NCI-H446 treated with DMSO at 0.1 percent for 48 hours (cell line): ENCODE measurements around the gene LOC101059915.
"Not testable (repeated sequence)": the region's sequence is repeated elsewhere in the genome, so short reads cannot be mapped to it uniquely, and the experiment has no call there.

Experiments used
- DNase-seq: peaks from one replicate; lab custom pipeline; 2025; lab: John Stamatoyannopoulos, UW

The LOC101059915 gene

DNA sequence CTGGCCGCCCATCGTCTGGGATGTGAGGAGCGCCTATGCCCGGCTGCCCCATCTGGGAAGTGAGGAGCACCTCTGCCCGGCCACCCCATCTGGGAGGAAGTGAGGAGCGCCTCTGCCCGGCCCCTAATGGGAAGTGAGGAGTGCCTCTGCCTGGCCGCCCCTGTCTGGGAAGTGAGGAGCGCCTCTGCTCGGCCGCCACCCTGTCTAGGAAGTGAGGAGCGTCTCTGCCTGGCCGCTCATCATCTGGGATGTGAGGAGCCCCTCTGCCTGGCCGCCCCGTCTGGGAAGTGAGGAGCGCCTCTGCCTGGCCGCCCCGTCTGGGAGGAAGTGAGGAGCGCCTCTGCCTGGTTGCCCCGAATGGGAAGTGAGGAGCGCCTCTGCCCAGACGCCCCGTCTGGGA is 8.3 kb downstream of the LOC101059915 start:
- DNase-seq = not testable (repeated sequence)

DNA sequence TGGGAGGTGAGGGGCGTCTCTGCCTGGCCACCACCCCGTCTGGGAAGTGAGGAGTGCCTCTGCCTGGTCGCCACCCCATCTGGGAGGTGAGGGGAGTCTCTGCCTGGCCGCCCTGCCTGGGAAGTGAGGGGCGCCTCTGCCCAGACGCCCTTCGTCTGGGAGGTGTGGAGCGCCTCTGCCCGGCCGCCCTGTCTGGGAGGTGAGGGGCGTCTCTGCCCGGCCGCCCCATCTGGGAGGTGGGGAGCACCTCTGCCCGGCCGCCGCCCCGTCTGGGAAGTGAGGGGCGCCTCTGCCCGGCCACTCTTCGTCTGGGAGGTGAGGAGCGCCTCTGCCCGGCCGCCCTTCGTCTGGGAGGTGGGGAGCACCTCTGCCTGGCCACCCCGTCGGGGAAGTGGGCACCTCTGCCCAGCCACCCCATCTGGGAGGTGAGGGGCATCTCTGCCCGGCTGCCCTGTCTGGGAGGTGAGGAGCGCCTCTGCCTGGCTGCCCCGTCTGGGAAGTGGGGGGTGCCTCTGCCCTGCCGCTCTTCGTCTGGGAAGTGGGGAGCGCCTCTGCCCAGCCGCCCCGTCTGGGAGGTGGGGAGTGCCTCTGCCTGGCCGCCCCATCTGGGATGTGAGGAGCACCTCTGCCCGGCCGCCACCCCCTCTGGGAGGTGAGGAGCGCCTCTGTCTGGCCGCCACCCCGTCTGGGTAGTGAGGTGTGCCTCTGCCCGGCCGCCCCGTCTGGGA is 8.9 kb downstream of the LOC101059915 start:
- not testable (repeated sequence) for DNase-seq

DNA sequence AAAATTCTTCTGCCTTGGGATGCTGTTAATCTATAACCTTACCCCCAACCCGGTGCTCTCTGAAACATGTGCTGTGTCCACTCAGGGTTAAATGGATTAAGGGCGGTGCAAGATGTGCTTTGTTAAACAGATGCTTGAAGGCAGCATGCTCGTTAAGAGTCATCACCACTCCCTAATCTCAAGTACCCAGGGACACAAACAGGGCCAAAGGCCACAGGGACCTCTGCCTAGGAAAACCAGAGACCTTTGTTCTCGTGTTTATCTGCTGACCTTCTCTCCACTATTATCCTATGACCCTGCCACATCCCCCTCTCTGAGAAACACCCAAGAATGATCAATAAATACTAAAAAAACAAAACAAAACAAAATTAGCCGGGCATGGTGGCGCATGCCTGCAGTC is 9.8 kb downstream of the LOC101059915 start:
- DNase-seq = not testable (repeated sequence)

DNA sequence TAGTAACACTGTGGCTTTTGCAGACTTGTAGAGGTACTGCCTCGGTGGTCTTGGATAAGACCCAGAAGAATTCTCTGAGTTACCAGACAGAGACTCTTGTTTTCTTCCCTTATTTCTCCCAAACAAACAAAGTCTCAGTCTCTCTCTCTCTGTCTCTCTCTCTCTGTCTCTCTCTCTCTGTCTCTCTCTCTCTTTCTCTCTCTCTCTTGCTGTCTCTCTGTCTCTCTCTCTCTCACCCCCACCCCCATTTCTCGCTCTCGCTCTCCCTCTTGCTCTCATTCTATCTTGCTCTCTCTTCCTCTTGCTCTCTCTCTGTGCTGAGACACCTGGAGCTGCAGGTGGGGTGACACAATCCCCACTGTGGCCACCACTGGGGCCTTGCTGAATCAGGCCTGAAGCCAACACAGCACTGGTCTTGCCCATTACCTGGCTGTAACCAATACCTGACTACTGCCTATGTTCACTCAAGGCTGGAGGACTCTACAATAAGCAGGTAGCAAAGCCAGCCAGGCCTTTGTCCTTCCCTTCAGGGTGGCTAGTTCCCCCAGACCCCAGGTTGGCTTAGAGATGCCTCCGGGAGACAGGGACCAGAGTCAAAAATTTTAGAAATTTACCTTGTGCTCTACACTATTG is 12.3 kb downstream of the LOC101059915 start:
- DNase-seq = no peak

DNA sequence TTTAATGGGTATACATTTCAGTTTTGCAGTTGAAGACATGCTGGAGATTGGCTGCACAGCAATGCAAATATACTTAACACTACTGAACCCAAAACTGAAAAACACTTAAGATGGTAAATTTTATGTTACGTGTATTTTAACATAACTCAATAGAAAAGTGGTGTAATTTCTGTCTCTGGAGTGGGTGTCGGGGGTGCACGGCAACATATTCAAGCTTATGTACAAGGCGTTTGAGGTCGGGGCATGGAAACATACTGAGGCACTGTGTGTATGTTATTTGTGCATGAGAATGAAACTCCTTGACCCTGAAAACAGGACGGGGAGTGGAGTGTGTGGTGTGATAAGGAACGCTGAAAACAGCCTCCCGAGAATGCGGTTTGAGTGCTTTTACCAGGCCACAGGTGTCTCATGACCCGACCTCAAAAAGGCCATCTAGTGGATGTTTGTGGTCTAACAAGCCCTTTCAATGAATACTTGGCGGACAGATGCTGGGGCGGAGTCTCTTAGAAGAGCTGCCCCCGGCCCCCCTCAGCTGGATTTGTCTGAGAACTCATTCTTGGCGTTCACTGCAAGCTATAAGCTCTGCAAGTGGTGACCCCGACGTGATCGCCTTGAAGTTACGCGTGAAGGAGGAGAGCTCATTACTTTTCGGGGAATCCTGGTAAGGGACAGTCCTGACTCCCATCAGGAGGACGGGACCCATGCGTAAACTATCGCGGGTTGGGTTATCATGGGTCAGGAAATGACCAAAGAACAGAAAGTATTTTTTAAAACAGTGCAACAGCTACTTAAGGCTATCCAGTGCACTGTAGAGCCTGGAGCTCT is 29.5 kb downstream of the LOC101059915 start:
- not testable (repeated sequence) for DNase-seq

DNA sequence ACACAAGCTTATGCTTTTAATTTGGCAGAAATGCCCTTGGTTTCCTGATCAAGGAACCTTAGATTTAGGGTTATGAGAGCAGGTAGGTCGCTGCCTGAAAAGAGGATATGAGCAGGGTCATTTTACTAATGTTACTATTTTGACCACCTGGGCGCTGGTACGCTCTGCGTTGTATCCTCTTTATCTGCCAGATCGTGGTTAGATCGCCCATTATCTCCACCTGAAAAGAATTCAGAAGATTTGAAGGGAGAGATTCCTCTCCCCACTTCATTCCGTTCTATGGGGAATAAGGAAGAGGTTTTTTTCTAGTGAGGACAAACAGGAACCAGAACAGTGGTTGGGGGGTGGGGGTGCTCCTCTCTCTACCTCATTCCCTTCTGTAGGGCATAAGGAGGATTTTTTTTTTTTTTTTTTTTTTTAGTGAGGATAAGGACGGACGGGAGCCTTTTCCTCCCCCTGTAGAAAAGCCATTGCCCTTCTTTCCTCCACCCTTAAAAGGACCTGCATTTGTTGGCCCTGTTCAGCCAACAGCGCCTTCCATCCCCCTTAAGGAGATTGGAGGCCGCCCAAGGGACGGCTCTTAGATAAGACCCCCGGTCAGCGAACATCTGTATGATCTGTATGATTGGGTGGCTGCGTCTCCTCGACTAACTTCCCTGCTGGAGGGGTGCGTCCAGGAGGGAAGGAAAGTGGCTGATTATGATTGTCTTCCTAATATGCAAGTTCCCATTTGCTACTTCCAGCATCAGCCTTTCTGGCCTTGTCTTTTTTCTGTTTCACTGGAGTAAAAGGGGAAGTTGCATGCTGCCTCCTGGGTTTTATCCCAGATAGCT is 30.3 kb downstream of the LOC101059915 start:
- not testable (repeated sequence) for DNase-seq

DNA sequence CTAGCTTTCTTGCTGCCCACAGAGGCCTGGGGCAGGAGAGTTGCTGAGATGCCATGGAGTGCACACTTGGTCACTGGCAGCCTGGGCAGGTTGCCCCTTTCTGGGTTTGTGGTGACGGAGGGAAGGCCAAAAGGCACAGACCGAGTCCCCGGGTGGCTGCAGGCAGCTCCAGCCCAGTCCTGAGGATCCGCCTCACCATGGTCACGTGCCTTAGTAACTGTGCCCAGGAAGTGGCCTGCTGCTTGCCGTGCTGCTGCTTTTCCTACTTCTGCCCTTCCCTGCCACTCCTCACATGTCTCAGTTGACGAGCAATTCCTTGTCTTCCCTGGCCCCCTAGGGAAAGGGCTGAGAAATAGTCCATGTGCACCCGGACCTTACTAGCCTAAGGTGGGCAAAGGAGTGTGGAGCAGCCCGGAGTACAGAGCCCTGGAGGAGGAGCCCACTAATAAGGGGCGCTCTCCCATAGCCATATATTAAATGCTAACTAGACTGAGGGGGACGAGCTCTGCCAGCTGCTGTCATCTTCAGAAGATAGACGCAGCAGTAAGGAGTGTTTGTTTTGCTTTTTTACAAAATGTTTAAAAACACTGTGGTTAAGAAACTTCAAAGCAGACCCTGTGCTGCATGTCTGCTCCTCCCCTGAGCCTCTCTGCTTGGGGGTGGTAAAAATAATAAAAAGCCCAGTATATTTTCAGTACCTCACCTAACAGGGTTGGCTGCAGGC is 31.1 kb downstream of the LOC101059915 start:
- DNase-seq = not testable (repeated sequence)

DNA sequence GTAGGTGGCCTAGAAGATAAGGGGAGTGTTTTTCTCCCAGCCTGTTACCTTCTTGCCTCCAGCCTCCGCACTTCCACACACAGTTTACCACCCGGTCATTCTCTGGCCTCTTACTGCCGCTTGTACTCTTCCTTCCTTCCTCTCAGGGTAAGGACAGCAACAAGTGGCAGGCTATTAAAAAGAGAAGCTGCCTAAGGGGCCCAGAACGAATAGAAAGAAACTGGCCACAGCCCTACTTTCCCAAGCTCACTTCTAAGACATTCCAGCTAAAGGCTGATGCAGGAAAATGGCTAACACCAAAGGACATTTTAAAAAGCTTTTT is 31.6 kb downstream of the LOC101059915 start:
- DNase-seq = not testable (repeated sequence)

DNA sequence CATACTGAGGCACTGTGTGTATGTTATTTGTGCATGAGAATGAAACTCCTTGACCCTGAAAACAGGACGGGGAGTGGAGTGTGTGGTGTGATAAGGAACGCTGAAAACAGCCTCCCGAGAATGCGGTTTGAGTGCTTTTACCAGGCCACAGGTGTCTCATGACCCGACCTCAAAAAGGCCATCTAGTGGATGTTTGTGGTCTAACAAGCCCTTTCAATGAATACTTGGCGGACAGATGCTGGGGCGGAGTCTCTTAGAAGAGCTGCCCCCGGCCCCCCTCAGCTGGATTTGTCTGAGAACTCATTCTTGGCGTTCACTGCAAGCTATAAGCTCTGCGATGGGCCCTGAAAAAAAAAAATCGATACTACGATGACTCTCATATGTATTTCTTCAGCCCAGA is 35.5 kb downstream of the LOC101059915 start:
- DNase-seq = not testable (repeated sequence)

DNA sequence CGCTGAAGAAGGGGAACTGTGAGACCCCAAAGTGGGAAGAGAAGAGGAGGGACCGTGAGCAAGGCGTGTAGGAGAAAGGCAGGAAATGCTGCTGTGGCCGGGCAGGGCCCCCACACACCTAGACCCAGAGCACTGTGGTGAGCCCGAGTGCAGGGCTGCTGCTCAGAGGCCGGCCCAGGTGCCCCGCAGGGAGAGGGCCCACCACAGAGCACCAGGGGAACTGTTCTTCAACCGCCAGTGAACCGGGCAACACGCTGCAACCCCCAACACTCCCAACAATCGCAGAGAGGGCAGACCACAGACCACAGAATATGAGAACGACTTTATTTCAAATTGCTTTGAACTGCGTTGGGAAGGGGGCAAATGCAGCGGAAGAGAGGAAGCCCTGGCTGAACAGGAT is 46.7 kb downstream of the LOC101059915 start:
- DNase-seq = not testable (repeated sequence)

DNA sequence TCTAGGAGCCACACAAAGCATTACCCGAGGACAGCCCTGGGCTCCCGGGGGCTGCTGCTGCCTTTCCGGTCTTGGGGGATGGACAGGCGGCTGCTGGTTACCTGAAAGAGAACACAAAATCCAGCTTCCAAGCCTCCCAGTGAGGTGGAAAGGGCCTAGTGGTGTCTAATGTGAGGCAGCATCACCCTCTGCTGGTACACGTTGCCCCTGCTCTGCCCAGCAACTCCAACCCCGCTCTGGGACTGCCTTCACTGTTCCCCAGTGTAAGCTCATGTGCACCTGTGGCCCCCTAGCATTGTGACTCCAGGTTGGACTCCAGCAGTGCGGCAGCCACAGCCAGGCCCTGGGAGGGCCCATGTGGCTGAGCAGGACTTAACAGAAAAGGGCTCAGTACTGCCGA is 48.2 kb downstream of the LOC101059915 start:
- not testable (repeated sequence) for DNase-seq

DNA sequence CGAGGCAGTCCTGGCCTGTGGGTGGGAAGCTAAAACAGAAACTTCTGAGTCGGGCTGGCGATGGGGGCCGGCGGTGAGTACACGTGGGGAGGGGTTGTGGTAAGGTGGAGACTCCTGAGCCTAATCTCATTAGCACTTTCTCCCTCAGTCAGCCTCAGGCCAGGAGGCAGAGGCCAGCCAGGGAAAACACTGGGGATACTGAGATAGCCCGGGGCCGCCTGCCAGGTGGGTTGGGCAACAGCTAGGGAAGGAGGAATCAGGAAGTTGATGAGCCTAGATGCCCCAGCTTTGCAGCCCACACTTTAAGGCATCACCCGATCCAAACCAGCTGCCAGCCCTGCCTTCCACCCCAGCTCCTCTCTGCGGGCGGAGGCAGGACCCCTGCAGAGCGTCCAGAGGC is 49.0 kb downstream of the LOC101059915 start:
- not testable (repeated sequence) for DNase-seq

DNA sequence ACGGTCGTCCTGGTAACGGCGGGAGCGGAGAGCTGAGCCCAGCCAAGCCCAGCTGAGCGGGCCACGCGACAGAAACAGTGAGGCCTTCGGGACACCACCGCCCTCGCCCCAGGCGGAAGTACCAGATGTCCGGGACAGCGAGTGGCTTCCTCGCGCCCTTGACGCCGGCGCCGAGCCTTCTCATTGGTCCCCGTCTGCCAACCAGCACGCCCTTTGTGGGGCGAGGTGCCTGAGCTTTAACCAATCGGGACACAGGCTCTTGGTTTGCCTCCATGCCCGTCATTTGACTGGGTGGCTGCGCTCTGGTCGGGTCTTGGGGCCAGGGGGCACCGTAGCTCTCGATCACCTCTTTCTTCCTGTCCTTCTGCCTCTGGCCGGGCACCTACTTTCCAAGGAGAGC is 50.8 kb downstream of the LOC101059915 start, which contains the start of gene CXorf49:
CXorf49 (minus strand) TSS at position 101 of the 400 bp plus-strand sequence. CDS start 134 bp downstream, outside the sequence.
- not testable (repeated sequence) for DNase-seq

DNA sequence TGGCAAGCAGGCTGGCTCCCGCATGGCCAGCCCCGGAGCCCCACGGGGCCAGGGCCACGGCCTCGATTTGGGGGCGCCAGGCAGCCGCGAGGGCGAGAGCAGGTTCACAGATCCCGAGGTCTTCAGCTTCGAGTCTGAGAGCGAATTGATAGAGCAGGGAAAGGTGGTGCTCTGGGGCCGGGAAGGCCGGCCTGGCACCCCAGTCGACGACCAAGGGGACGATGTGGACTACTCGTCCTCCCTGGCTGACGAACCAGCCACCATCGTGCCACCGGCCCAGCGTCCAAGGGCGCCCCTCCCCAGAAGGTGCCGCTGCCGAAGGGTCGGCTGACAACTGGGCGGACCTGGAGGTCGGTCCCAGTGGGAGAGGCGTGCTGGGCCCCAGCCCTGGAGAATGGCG is 51.8 kb downstream of the LOC101059915 start:
- DNase-seq = not testable (repeated sequence)

DNA sequence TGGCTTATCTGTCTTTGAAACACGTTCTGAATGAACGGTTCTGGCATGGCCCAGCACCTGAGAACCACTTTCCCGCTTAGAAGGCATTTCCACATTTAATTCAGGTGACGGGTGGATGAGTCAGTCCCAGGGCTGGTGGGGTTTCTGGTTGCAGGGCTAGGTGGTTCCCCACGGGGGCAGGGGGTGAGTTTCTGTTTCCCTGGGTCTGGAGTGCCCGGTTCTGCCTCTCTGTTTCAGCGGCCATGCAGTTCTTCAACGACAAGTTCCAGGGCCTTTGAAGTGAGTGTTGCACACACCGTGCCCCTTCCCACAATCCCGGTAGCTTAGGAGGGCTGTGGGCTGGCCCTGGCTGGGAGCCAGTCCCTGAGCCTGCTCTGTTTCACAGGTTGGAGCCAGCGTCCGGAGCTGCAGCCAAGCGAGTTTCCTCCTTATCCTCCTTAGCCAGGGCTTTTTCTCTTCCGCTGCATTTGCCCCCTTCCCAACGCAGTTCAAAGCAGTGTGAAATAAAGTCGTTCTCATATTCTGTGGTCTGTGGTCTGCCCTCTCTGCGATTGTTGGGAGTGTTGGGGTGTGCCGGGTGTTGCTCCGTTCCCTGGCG is 53.0 kb downstream of the LOC101059915 start:
- not testable (repeated sequence) for DNase-seq
